ENCODE results near the gene AKAP13. TPM values are rescaled to one million over a fixed set of nuclear protein-coding genes. Genes with fewer than 3 reads are reported as not detected.

The AKAP13 gene
- total and polyA plus RNA-seq, 2 of the 8 experiments (the other 6 are each of a cell fraction or from before 2014, with no cell fraction given): 14.0 to 46.2 TPM

GRCh38 chr15:85509973-85510372 is 129.6 kb downstream of the AKAP13 start:
- Histone ChIP-seq H3K27ac (ENCODE audit: low read depth, low read length) (no peak overlapping the region), H4K91ac (replicated peaks; ENCODE audit: insufficient read length, low read length) (no peak overlapping the region), H3K79me1 (ENCODE audit: low read depth, low read length) (peaks cover 13% of the 10 kb centered on the region), H2BK5ac (ENCODE audit: low read depth, low read length) (no peak overlapping the region), H3K23me2 (ENCODE audit: low read depth, low read length) (no peaks in the 10 kb centered on the region), H4K20me1 (replicated peaks in 1 of 2; ENCODE audit: control insufficient read depth in 1 of 2, insufficient read depth in 2 of 2, low read length in 2 of 2) (peaks cover 0 to 2% of the 10 kb centered on the region in 2 experiments), H3K36me3 (ENCODE audit: control insufficient read depth in 2 of 4, insufficient read depth in 4 of 4, low read length in 3 of 4) (no peaks in the 10 kb centered on the region), H2BK15ac (ENCODE audit: low read length) (no peak overlapping the region), H2BK12ac (ENCODE audit: low read depth, low read length) (no peak overlapping the region), H3K4me1 (replicated peaks in 1 of 4; ENCODE audit: control insufficient read depth in 3 of 4, insufficient read depth in 4 of 4, low read length in 3 of 4) (peaks cover 0 to 3% (median 0%) of the 10 kb centered on the region in 4 experiments; a peak in 1 of 7 replicates), H3K23ac (ENCODE audit: insufficient read length) (no peak overlapping the region), H3K4ac (replicated peaks; ENCODE audit: insufficient read length, low read depth, low read length) (no peak overlapping the region), H2BK120ac (replicated peaks; ENCODE audit: low read depth, low read length) (no peak overlapping the region), H4K5ac (ENCODE audit: insufficient read length, low read depth, low read length) (no peak overlapping the region), H2AK5ac (ENCODE audit: low read depth, low read length) (no peak overlapping the region), H3K9me3 (ENCODE audit: insufficient read depth in 2 of 2, low read depth in 1 of 2, low read length in 1 of 2) (no peaks in the 10 kb centered on the region), H3K79me2 (ENCODE audit: control insufficient read depth in 1 of 2, insufficient read depth in 2 of 2, low read length in 2 of 2) (peaks cover 0 to 73% of the 10 kb centered on the region in 2 experiments; a peak in 2 of 4 replicates), H3K56ac (replicated peaks; ENCODE audit: insufficient read length, low read depth, low read length) (no peak overlapping the region), H2BK20ac (ENCODE audit: low read length) (no peak overlapping the region), H3K4me3 (ENCODE audit: extremely low read depth in 1 of 4, insufficient read depth in 2 of 4, low read depth in 3 of 4, low read length in 4 of 4) (no peak overlapping the region), H3K27me3 (replicated peaks in 1 of 4; ENCODE audit: control insufficient read depth in 3 of 4, extremely low read depth in 1 of 4, insufficient read depth in 3 of 4, low read length in 3 of 4) (no peaks in the 10 kb centered on the region), H3K18ac (ENCODE audit: extremely low read depth, low read length) (no peak overlapping the region), H3K14ac (ENCODE audit: insufficient read length) (no peak overlapping the region), H4K8ac (ENCODE audit: extremely low read depth, insufficient read depth, low read length) (no peak overlapping the region), H3K9ac (replicated peaks in 1 of 4; ENCODE audit: extremely low read depth in 1 of 4, low read depth in 3 of 4, low read length in 3 of 4) (no peak overlapping the region; a peak in 1 of 7 replicates), H2AFZ (ENCODE audit: low read length) (no peak overlapping the region), H3K4me2 (ENCODE audit: insufficient read depth in 1 of 2, low read depth in 2 of 2, low read length in 2 of 2) (no peak overlapping the region)
- CTCF ChIA-PET (ENCODE audit: partially characterized antibody): interaction anchor here (1.0 to 2.2 kb wide), 4 partner anchors 11 to 174 kb away, joined by 3 to 8 read pairs (median 4); no protein-coding TSS in a partner anchor
- POLR2A ChIA-PET (ENCODE audit: partially characterized antibody): no interaction called here
- FAIRE-seq (no peak), DNase-seq (ENCODE audit: low read depth in 1 of 2, low spot score in 2 of 2) (no peak)
- 85% methylated on average over 3 of the region's 3 CpGs; no CpG with 5 or more reads in 1 of the 2 experiments for WGBS, 2 experiments (ENCODE audit: extremely low coverage in 1 of 2, insufficient coverage in 1 of 2, insufficient read length in 1 of 2, insufficient replicate concordance in 2 of 2, low coverage in 1 of 2, low lambda C conversion rate in 2 of 2, missing lambda C conversion rate in 1 of 2)
- TF ChIP-seq SIX5 (IDR thresholded peaks at IDR 0.05; ENCODE audit: low read depth, low read length) (no peak), CHD1 (IDR thresholded peaks at IDR 0.05; ENCODE audit: low read depth, low read length) (no peak), PHF8 (conservative IDR thresholded peaks at IDR 0.05; ENCODE audit: low read depth, low read length) (no peak), E2F6 (IDR thresholded peaks at IDR 0.05) (no peak), TEAD4 (IDR thresholded peaks at IDR 0.05; ENCODE audit: low read depth, low read length) (no peak), POLR2A (IDR thresholded peaks at IDR 0.05; ENCODE audit: control extremely low read depth in 1 of 2, low read depth in 2 of 2, low read length in 2 of 2) (no peak), SAP30 (IDR thresholded peaks at IDR 0.05; ENCODE audit: insufficient read depth, insufficient replicate concordance, low read length) (no peak), HDAC6 (IDR thresholded peaks at IDR 0.05; ENCODE audit: low read depth, low read length) (no peak)
- TF ChIP-seq, protein P1, sequence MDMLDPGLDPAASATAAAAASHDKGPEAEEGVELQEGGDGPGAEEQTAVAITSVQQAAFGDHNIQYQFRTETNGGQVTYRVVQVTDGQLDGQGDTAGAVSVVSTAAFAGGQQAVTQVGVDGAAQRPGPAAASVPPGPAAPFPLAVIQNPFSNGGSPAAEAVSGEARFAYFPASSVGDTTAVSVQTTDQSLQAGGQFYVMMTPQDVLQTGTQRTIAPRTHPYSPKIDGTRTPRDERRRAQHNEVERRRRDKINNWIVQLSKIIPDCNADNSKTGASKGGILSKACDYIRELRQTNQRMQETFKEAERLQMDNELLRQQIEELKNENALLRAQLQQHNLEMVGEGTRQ (IDR thresholded peaks at IDR 0.05; ENCODE audit: low read length): no peak

All from H1 (cell line).